ENCODE results near the gene PDZRN3. TPM values are rescaled to one million over a fixed set of nuclear protein-coding genes. Genes with fewer than 3 reads are reported as not detected.

Gene PDZRN3
- total RNA-seq, 1 donor from 2014 or later, result not detected

DNA sequence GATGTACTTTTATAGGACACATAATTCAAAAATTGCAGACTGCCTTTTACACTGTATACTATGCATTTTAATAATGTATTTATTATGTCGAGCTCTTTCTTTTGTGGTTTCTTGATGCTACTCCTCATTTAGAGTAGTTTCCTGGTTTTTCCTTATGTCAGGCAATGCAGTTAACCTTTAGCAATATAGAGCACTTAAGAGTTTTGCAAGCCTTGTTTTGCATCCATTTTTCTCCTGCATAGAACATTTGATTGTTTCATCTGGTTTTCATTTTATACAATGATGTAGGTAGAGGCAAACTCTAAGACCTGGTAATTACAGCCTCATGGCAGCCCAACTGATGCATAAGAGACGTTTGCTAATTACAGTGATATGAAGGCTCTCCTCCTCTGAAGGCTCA is 86.3 kb downstream of the PDZRN3 start:
- Mint-ChIP-seq H3K4me3 (no peak overlapping the region), H3K36me3 (ENCODE audit: low read depth) (no peaks in the 10 kb centered on the region), H3K9me3 (no peaks in the 10 kb centered on the region)

GRCh38 chr3:73536952-73537351 is 87.8 kb downstream of the PDZRN3 start:
- Mint-ChIP-seq H3K4me3 (no peak overlapping the region), H3K36me3 (ENCODE audit: low read depth) (no peaks in the 10 kb centered on the region), H3K4me1 (ENCODE audit: low read depth) (no peaks in the 10 kb centered on the region), H3K9me3 (no peaks in the 10 kb centered on the region), H3K27ac (no peak overlapping the region), H3K27me3 (ENCODE audit: insufficient read depth) (no peaks in the 10 kb centered on the region)
- intact Hi-C loops (cut with micrococcal nuclease), result no loop called here
- DNase-seq (ENCODE audit: low spot score), result no peak

More for the DNA sequence above, 86.3 kb downstream of the PDZRN3 start:
- DNase-seq (ENCODE audit: low spot score), result no peak
- no peak overlapping the region for H3K27ac Mint-ChIP-seq
- no peaks in the 10 kb centered on the region for H3K27me3 Mint-ChIP-seq (ENCODE audit: insufficient read depth)
- no peaks in the 10 kb centered on the region for H3K4me1 Mint-ChIP-seq (ENCODE audit: low read depth)
- intact Hi-C loops (cut with micrococcal nuclease), result no loop called here

GRCh38 chr3:73536336-73536895 is 88.3 kb downstream of the PDZRN3 start:
- H3K27me3 Mint-ChIP-seq (ENCODE audit: insufficient read depth), result no peaks in the 10 kb centered on the region
- intact Hi-C loops (cut with micrococcal nuclease), result no loop called here
- no peaks in the 10 kb centered on the region for H3K36me3 Mint-ChIP-seq (ENCODE audit: low read depth)
- H3K4me1 Mint-ChIP-seq (ENCODE audit: low read depth), result no peaks in the 10 kb centered on the region
- H3K9me3 Mint-ChIP-seq, result no peaks in the 10 kb centered on the region
- no peak overlapping the region for H3K27ac Mint-ChIP-seq
- DNase-seq (ENCODE audit: low spot score), result no peak
- no peak overlapping the region for H3K4me3 Mint-ChIP-seq

DNA sequence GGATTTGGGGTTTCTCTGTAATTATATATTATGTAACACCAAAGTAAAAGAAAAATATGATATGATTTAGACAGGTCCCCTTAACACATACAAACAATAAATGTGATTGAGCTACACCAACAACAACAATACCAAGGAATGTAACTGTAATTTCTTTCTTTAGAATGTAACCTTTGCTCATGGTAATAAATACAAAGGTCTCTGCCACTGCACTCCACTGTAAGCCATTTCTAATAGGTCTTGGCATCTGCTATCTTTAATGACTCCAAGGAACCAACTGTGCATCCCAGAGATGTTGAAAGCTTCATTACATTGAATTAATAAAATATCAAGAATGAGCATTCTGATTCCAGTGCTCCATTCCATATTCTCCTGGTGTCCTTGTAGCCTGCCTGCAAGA is 88.8 kb downstream of the PDZRN3 start:
- intact Hi-C loops (cut with micrococcal nuclease), result no loop called here
- Mint-ChIP-seq H3K4me3 (no peak overlapping the region), H3K27ac (no peak overlapping the region), H3K27me3 (ENCODE audit: insufficient read depth) (no peaks in the 10 kb centered on the region), H3K4me1 (ENCODE audit: low read depth) (no peaks in the 10 kb centered on the region), H3K9me3 (no peaks in the 10 kb centered on the region), H3K36me3 (ENCODE audit: low read depth) (no peaks in the 10 kb centered on the region)
- DNase-seq (ENCODE audit: low spot score), result no peak

GRCh38 chr3:73535137-73535536 is 89.6 kb downstream of the PDZRN3 start:
- Mint-ChIP-seq H3K4me1 (ENCODE audit: low read depth) (no peaks in the 10 kb centered on the region), H3K36me3 (ENCODE audit: low read depth) (no peaks in the 10 kb centered on the region), H3K27me3 (ENCODE audit: insufficient read depth) (no peaks in the 10 kb centered on the region), H3K4me3 (no peak overlapping the region), H3K27ac (no peak overlapping the region), H3K9me3 (no peaks in the 10 kb centered on the region)
- DNase-seq (ENCODE audit: low spot score), result no peak
- intact Hi-C loops (cut with micrococcal nuclease), result no loop called here

GRCh38 chr3:73530022-73530396 is 94.7 kb downstream of the PDZRN3 start:
- Mint-ChIP-seq H3K27ac (no peak overlapping the region), H3K4me3 (no peak overlapping the region), H3K36me3 (ENCODE audit: low read depth) (no peaks in the 10 kb centered on the region), H3K27me3 (ENCODE audit: insufficient read depth) (no peaks in the 10 kb centered on the region), H3K9me3 (no peaks in the 10 kb centered on the region), H3K4me1 (ENCODE audit: low read depth) (no peaks in the 10 kb centered on the region)
- DNase-seq (ENCODE audit: low spot score), result no peak
- intact Hi-C loops (cut with micrococcal nuclease), result no loop called here

DNA sequence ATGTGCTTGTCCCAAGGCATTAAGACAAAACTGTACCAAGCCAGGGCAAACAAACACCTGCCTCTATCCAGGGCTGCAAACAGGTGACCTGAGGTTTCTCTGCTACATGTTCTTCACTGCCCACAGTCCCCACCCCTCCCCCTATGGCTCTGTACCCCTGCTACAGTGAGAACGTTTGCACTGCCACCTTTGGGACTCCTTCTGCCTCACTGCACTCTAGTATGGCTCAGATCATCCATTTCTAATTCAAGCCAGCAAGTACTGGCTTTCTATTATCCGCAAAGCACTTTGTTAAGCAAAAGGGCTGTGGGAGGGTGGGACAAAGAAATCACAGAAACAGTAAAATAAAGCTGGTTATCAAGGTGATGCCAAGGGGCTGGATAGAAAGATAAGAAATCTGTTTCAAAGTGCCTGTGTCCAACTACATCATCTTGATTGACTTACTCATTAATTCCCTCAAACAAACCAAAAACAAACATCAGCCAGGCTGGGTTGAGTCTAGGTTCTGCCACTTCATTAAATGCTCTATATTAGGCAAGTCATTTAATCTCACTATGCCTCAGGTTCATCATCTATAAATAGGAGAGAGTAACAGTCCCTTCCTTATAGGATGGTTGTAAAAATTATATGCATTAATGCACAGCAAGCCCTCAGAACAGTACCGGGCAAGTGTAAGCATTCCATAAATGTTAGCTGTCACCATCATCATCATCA is 95.3 kb downstream of the PDZRN3 start:
- Mint-ChIP-seq H3K4me3 (no peak overlapping the region), H3K27me3 (ENCODE audit: insufficient read depth) (no peaks in the 10 kb centered on the region), H3K36me3 (ENCODE audit: low read depth) (no peaks in the 10 kb centered on the region), H3K27ac (no peak overlapping the region), H3K4me1 (ENCODE audit: low read depth) (no peaks in the 10 kb centered on the region), H3K9me3 (no peaks in the 10 kb centered on the region)
- no peak for DNase-seq (ENCODE audit: low spot score)
- intact Hi-C loops (cut with micrococcal nuclease), result no loop called here

DNA sequence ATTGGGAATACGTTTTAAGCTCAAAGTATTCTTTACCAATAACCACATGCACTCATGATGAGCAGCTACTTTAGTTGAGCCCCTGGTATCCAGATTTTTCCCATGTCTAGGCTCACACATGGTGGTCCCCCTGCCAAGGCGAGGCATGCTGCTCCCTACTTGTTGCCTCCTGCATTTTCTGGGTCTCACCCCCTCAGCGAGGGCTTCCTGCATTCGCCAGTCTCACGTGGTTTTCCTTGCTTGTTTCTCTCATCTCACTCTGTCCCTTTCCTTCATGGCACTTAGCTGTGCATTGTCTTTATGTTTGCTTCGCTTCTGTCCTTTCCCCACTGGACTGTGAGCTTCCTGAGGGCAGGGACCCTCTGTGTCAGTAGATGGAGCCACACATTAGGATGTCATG is 99.2 kb downstream of the PDZRN3 start:
- Mint-ChIP-seq H3K4me3 (no peak overlapping the region), H3K27ac (no peak overlapping the region), H3K4me1 (ENCODE audit: low read depth) (no peaks in the 10 kb centered on the region), H3K27me3 (ENCODE audit: insufficient read depth) (no peaks in the 10 kb centered on the region), H3K9me3 (no peaks in the 10 kb centered on the region), H3K36me3 (ENCODE audit: low read depth) (no peaks in the 10 kb centered on the region)
- no peak for DNase-seq (ENCODE audit: low spot score)
- intact Hi-C loops (cut with micrococcal nuclease), result no loop called here

DNA sequence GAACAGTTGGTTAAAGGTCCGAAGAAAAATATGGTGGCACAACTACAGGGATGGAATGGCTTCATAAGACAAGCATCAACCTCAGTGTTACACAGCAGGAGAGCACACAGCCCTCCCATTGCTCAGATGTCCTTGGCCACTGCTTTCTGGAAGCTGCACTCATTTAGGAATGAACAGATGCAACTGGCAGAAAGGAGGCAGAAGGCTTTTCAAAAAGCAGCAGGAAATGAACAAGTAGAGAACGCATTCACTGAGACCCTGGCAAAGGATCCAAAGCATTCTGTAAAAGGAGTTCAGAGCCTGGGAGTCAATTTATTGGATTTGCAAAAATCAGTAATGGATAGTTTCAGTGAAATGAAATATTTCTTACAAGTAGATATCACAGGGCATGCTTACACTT is 101.1 kb downstream of the PDZRN3 start:
- intact Hi-C loops (cut with micrococcal nuclease), result no loop called here
- H3K9me3 Mint-ChIP-seq, result no peaks in the 10 kb centered on the region
- DNase-seq (ENCODE audit: low spot score), result no peak
- no peak overlapping the region for H3K4me3 Mint-ChIP-seq
- no peaks in the 10 kb centered on the region for H3K27me3 Mint-ChIP-seq (ENCODE audit: insufficient read depth)
- H3K36me3 Mint-ChIP-seq (ENCODE audit: low read depth), result no peaks in the 10 kb centered on the region
- no peak overlapping the region for H3K27ac Mint-ChIP-seq
- H3K4me1 Mint-ChIP-seq (ENCODE audit: low read depth), result no peaks in the 10 kb centered on the region

DNA sequence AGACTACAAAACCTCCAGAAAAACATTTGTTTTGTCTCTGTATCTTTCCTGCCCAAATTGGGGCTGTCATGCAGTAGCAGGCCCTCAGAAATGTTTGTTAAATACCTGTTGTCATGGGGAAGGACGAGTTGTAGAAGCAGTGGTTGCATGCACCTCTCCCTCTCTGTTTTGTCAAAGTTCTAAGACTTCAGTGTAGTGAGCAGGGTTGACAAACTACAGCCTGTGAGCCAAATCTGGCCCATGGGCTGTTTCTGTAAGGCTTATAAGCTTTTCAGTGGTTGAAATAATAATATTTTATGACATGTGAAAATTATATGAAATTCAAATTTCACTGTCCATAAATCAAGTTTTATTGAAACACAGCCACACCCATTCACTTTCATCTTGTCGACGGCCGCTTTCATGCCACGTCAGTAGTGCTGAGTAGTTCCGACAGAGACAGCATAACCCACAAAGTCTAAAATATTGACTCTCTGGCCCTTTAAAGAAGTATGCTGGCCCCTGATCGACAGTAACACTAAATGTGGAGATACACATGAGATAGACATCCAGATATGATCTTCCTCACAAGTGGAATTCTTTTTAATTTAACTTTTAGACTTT is 102.9 kb downstream of the PDZRN3 start:
- no peak overlapping the region for H3K4me3 Mint-ChIP-seq
- H3K27ac Mint-ChIP-seq, result no peak overlapping the region
- intact Hi-C loops (cut with micrococcal nuclease), result no loop called here
- H3K4me1 Mint-ChIP-seq (ENCODE audit: low read depth), result no peaks in the 10 kb centered on the region
- DNase-seq (ENCODE audit: low spot score), result no peak
- H3K9me3 Mint-ChIP-seq, result no peaks in the 10 kb centered on the region
- no peaks in the 10 kb centered on the region for H3K27me3 Mint-ChIP-seq (ENCODE audit: insufficient read depth)
- no peaks in the 10 kb centered on the region for H3K36me3 Mint-ChIP-seq (ENCODE audit: low read depth)

- no peak overlapping the region for H3K27ac Mint-ChIP-seq
- no peak overlapping the region for H3K4me3 Mint-ChIP-seq
- no peak for DNase-seq (ENCODE audit: low spot score)
- no peaks in the 10 kb centered on the region for H3K9me3 Mint-ChIP-seq
- no peaks in the 10 kb centered on the region for H3K4me1 Mint-ChIP-seq (ENCODE audit: low read depth)
- intact Hi-C loops (cut with micrococcal nuclease), result no loop called here
- H3K36me3 Mint-ChIP-seq (ENCODE audit: low read depth), result no peaks in the 10 kb centered on the region
- H3K27me3 Mint-ChIP-seq (ENCODE audit: insufficient read depth), result no peaks in the 10 kb centered on the region
These were observed 103.7 kb downstream of the PDZRN3 start for GRCh38 chr3:73520931-73521461.

- intact Hi-C loops (cut with micrococcal nuclease), result no loop called here
- no peaks in the 10 kb centered on the region for H3K9me3 Mint-ChIP-seq
- H3K4me1 Mint-ChIP-seq (ENCODE audit: low read depth), result no peaks in the 10 kb centered on the region
- H3K36me3 Mint-ChIP-seq (ENCODE audit: low read depth), result no peaks in the 10 kb centered on the region
- H3K4me3 Mint-ChIP-seq, result no peak overlapping the region
- no peak for DNase-seq (ENCODE audit: low spot score)
- H3K27ac Mint-ChIP-seq, result no peak overlapping the region
- H3K27me3 Mint-ChIP-seq (ENCODE audit: insufficient read depth), result peaks cover 3% of the 10 kb centered on the region
These were observed 108.1 kb downstream of the PDZRN3 start for GRCh38 chr3:73516631-73517030.

GRCh38 chr3:73513260-73513659 is 111.5 kb downstream of the PDZRN3 start:
- DNase-seq (ENCODE audit: low spot score), result no peak
- Mint-ChIP-seq H3K27ac (no peak overlapping the region), H3K27me3 (ENCODE audit: insufficient read depth) (peaks cover 4% of the 10 kb centered on the region), H3K4me1 (ENCODE audit: low read depth) (no peaks in the 10 kb centered on the region), H3K36me3 (ENCODE audit: low read depth) (no peaks in the 10 kb centered on the region), H3K9me3 (no peaks in the 10 kb centered on the region), H3K4me3 (no peak overlapping the region)
- intact Hi-C loops (cut with micrococcal nuclease), result no loop called here

Measured in activated T-helper 1 cell treated with anti-CD3 and anti-CD28 coated beads, Interleukin-12 subunit alpha, Interleukin-12 subunit beta, Interleukin-2, Interleukin-4 antibody, amounts not matched to agents 30 ng/mL and 10 ng/mL and 1 ng/mL, durations not matched to agents 14 hours and 24 hours and 36 hours (primary cell).